WTC11 (cell line): Measurements from ENCODE around the gene ABCB4. TPM values are rescaled to one million over a fixed set of nuclear protein-coding genes. Genes with fewer than 3 reads are reported as not detected.
"Not testable (repeated sequence)": the region's sequence is repeated elsewhere in the genome, so short reads cannot be mapped to it uniquely, and the experiment has no call there.

Source experiments
- ATAC-seq: fragments of 200-7000 bp; cut with Tn5 transposase; 2 replicates; pipeline ENCODE4 v1.10.0; 2021; ENCODE audit warnings: mild to moderate bottlenecking, moderate library complexity
- CTCF ChIA-PET: fragments of 300-600 bp; sonication (Branson Sonifier 250); formaldehyde crosslinking; loops from one replicate; lab custom pipeline; 2021; ENCODE audit warnings: antibody characterized with exemption; lab: Charles Lee
- POLR2A ChIA-PET: fragments of 350-600 bp; sonication (Branson Sonifier 250); formaldehyde crosslinking; loops from one replicate; lab custom pipeline; 2021; ENCODE audit warnings: antibody characterized with exemption; lab: Charles Lee
- DNase-seq: peaks from one replicate; pipeline ENCODE4 v3.0.0; 2021; ENCODE audit warnings: low spot score
- H3K27ac Mint-ChIP-seq: 2 replicates; pipeline ENCODE4 v1.8.0; 2021; ENCODE audit warnings: mixed read lengths
- H3K27me3 Mint-ChIP-seq: 2 replicates; pipeline ENCODE4 v1.8.0; 2021; ENCODE audit warnings: low read depth, mild to moderate bottlenecking, moderate library complexity, mixed read lengths
- H3K36me3 Mint-ChIP-seq: 2 replicates; pipeline ENCODE4 v1.8.0; 2021; ENCODE audit warnings: mixed read lengths
- H3K4me1 Mint-ChIP-seq: 2 replicates; pipeline ENCODE4 v1.8.0; 2022; ENCODE audit warnings: mixed read lengths
- H3K4me3 Mint-ChIP-seq: 2 replicates; pipeline ENCODE4 v1.8.0; 2021; ENCODE audit warnings: mild to moderate bottlenecking, moderate library complexity, mixed read lengths
- H3K9me3 Mint-ChIP-seq: 2 replicates; pipeline ENCODE4 v1.8.0; 2021; ENCODE audit warnings: mixed read lengths
- EMX1 ChIP-seq: fragments of 250-450 bp; sonication (Bioruptor Pico); IDR thresholded peaks from 2 replicates; pipeline ENCODE4 v1.8.0; 2021; ENCODE audit warnings: mild to moderate bottlenecking
- FOXP1 ChIP-seq: sonication (generic); formaldehyde crosslinking; IDR thresholded peaks from 2 replicates; pipeline ENCODE4 v1.8.0; 2022; ENCODE audit warnings: missing genetic modification reagents, mild to moderate bottlenecking, moderate library complexity, borderline replicate concordance
- GABPB1 ChIP-seq: sonication (generic); formaldehyde crosslinking; IDR thresholded peaks from 2 replicates; pipeline ENCODE4 v1.8.1; 2023; ENCODE audit warnings: mild to moderate bottlenecking, missing genetic modification reagents
- GTF2I ChIP-seq: fragments of 250-450 bp; sonication (Bioruptor Pico); conservative IDR thresholded peaks from 2 replicates; pipeline ENCODE4 v1.4.0; 2021; ENCODE audit warnings: mild to moderate bottlenecking
- HMGA2 ChIP-seq: fragments of 250-450 bp; sonication (Bioruptor Pico); IDR thresholded peaks from 2 replicates; pipeline ENCODE4 v1.4.0; 2021; ENCODE audit warnings: mild to moderate bottlenecking, moderate library complexity
- KAT7 ChIP-seq: sonication (generic); formaldehyde crosslinking; IDR thresholded peaks from 2 replicates; pipeline ENCODE4 v1.8.1; 2023; ENCODE audit warnings: missing genetic modification reagents, mild to moderate bottlenecking, borderline replicate concordance
- MAX ChIP-seq: sonication (generic); formaldehyde crosslinking; IDR thresholded peaks from 2 replicates; pipeline ENCODE4 v1.8.0; 2022; ENCODE audit warnings: mild to moderate bottlenecking, missing genetic modification reagents
- MLX ChIP-seq: sonication (generic); formaldehyde crosslinking; IDR thresholded peaks from 2 replicates; pipeline ENCODE4 v1.8.1; 2023; ENCODE audit warnings: mild to moderate bottlenecking, missing genetic modification reagents, moderate library complexity
- PREB ChIP-seq: sonication (generic); formaldehyde crosslinking; IDR thresholded peaks from 2 replicates; pipeline ENCODE4 v1.8.1; 2022; ENCODE audit warnings: mild to moderate bottlenecking, missing genetic modification reagents, moderate library complexity, borderline replicate concordance
- PRRX2 ChIP-seq: fragments of 250-450 bp; sonication (Bioruptor Pico); IDR thresholded peaks from 2 replicates; pipeline ENCODE4 v1.8.0; 2021; ENCODE audit warnings: mild to moderate bottlenecking
- SOX15 ChIP-seq: fragments of 250-450 bp; sonication (Bioruptor Pico); IDR thresholded peaks from 2 replicates; pipeline ENCODE4 v1.9.0; 2021; ENCODE audit warnings: mild to moderate bottlenecking
- TEAD4 ChIP-seq: sonication (generic); formaldehyde crosslinking; IDR thresholded peaks from 2 replicates; pipeline ENCODE4 v1.8.0; 2022; ENCODE audit warnings: mild to moderate bottlenecking, missing genetic modification reagents
- USF1 ChIP-seq: sonication (generic); formaldehyde crosslinking; IDR thresholded peaks from 2 replicates; pipeline ENCODE4 v1.8.0; 2022; ENCODE audit warnings: mild to moderate bottlenecking, missing genetic modification reagents
- ZBTB21 ChIP-seq: sonication (generic); formaldehyde crosslinking; IDR thresholded peaks from 2 replicates; pipeline ENCODE4 v1.8.1; 2023; ENCODE audit warnings: mild to moderate bottlenecking, missing genetic modification reagents, borderline replicate concordance
- ZBTB43 ChIP-seq: sonication (generic); formaldehyde crosslinking; IDR thresholded peaks from 2 replicates; pipeline ENCODE4 v1.8.1; 2023; ENCODE audit warnings: mild to moderate bottlenecking, missing genetic modification reagents
- ZNF281 ChIP-seq: sonication (generic); formaldehyde crosslinking; IDR thresholded peaks from 2 replicates; pipeline ENCODE4 v1.8.0; 2023; ENCODE audit warnings: mild to moderate bottlenecking, missing genetic modification reagents
- ZNF671 ChIP-seq: fragments of 250-450 bp; sonication (Bioruptor Pico); IDR thresholded peaks from 2 replicates; pipeline ENCODE4 v1.8.0; 2021; ENCODE audit warnings: mild to moderate bottlenecking
- total RNA-seq: library from RNA; stranded (reverse); gene quantifications from 3 replicates; pipeline ENCODE4 v1.2.3, GENCODE V29; 2021

ABCB4 gene
- total RNA-seq, 1 experiment from 2014 or later, result 1.2 TPM

GRCh38 chr7:87473192-87473591 is 2.3 kb downstream of the ABCB4 start (continued):
- no peak for TF ChIP-seq USF1
- TF ChIP-seq FOXP1 (CRISPR knock-in tag), result no peak
- no peak for TF ChIP-seq GTF2I

- ChIA-PET POLR2A (no interaction called here), CTCF (no interaction called here)
- peaks cover 18% of the 10 kb centered on the region for H3K9me3 Mint-ChIP-seq
- H3K27me3 Mint-ChIP-seq, result peaks cover 24% of the 10 kb centered on the region
- H3K36me3 Mint-ChIP-seq, result peaks cover 27% of the 10 kb centered on the region
- TF ChIP-seq SOX15 (CRISPR knock-in tag) (no peak), ZNF281 (CRISPR knock-in tag) (no peak), TEAD4 (no peak), MLX (CRISPR knock-in tag) (no peak), MAX (CRISPR knock-in tag) (no peak), EMX1 (CRISPR knock-in tag) (no peak), GTF2I (no peak), KAT7 (CRISPR knock-in tag) (no peak), ZBTB43 (no peak), HMGA2 (CRISPR knock-in tag) (no peak), PRRX2 (CRISPR knock-in tag) (no peak), ZBTB21 (CRISPR knock-in tag) (no peak), PREB (CRISPR knock-in tag) (no peak), GABPB1 (CRISPR knock-in tag) (no peak), ZNF671 (CRISPR knock-in tag) (no peak)
- no peak overlapping the region for H3K4me3 Mint-ChIP-seq
- no peak for ATAC-seq
- H3K27ac Mint-ChIP-seq, result no peak overlapping the region
- peaks cover 14% of the 10 kb centered on the region for H3K4me1 Mint-ChIP-seq
- no peak for DNase-seq
These were observed 4.0 kb downstream of the ABCB4 start for GRCh38 chr7:87471473-87471872.

GRCh38 chr7:87469204-87469603 is 6.3 kb downstream of the ABCB4 start:
- Mint-ChIP-seq H3K9me3 (peaks cover 29% of the 10 kb centered on the region), H3K27me3 (peaks cover 13% of the 10 kb centered on the region), H3K36me3 (peaks cover 39% of the 10 kb centered on the region), H3K4me1 (peaks cover 23% of the 10 kb centered on the region)
- CTCF ChIA-PET, ATAC-seq, POLR2A ChIA-PET, H3K4me3 Mint-ChIP-seq, DNase-seq, H3K27ac Mint-ChIP-seq: not testable (repeated sequence)

GRCh38 chr7:87465534-87465880 is 10.0 kb downstream of the ABCB4 start:
- DNase-seq, H3K27me3 Mint-ChIP-seq, ATAC-seq: not testable (repeated sequence)
- Mint-ChIP-seq H3K9me3 (peaks cover 29% of the 10 kb centered on the region), H3K27ac (peak overlapping the region; percentile 67; the same call in 1 of the 2 replicates), H3K4me1 (peaks cover 28% of the 10 kb centered on the region), H3K36me3 (peaks cover 39% of the 10 kb centered on the region), H3K4me3 (peak overlapping the region; percentile 24; the same call in 1 of the 2 replicates)
- ChIA-PET POLR2A (interaction anchor here (0.6 kb wide), 1 partner anchor 277 kb away, joined by 3 read pairs; no protein-coding TSS in a partner anchor), CTCF (interaction anchor here (0.7 to 1.4 kb wide), 7 partner anchors 9 to 120 kb away, joined by 3 to 6 read pairs (median 4); partner anchors contain the start of gene CROT)
